GM19467 (cell line): Measurements from ENCODE around the gene TWIST1.

Experiments used
- ATAC-seq: cut with Tn5 transposase; IDR thresholded peaks from one replicate; pipeline ENCODE4 v1.9.1; 2021; ENCODE audit warnings: mild to moderate bottlenecking, moderate library complexity; ENCODE audit not compliant: unreplicated experiment

Gene TWIST1

GRCh38 chr7:19113855-19114550, 3.4 kb downstream of the TWIST1 start:
- ATAC-seq, result no peak

- ATAC-seq, result no peak
These were observed 4.5 kb downstream of the TWIST1 start for GRCh38 chr7:19113002-19113350.

GRCh38 chr7:19112274-19113001, 5.0 kb downstream of the TWIST1 start:
- ATAC-seq, result no peak

- no peak for ATAC-seq
These were observed 5.8 kb downstream of the TWIST1 start for GRCh38 chr7:19111474-19112273.

- no peak for ATAC-seq
These were observed 6.7 kb downstream of the TWIST1 start for GRCh38 chr7:19110776-19111175.

- ATAC-seq, result no peak
These were observed 7.3 kb downstream of the TWIST1 start for GRCh38 chr7:19110026-19110730.

- ATAC-seq, result no peak
These were observed 8.2 kb downstream of the TWIST1 start for GRCh38 chr7:19109000-19109946.

GRCh38 chr7:19107356-19108146, 9.9 kb downstream of the TWIST1 start:
- no peak for ATAC-seq

GRCh38 chr7:19107081-19107355, 10.4 kb downstream of the TWIST1 start:
- no peak for ATAC-seq

- no peak for ATAC-seq
These were observed 11.0 kb downstream of the TWIST1 start for GRCh38 chr7:19106241-19107080.

GRCh38 chr7:19105546-19105945, 11.9 kb downstream of the TWIST1 start:
- no peak for ATAC-seq

GRCh38 chr7:19104811-19105210, 12.6 kb downstream of the TWIST1 start:
- no peak for ATAC-seq

- ATAC-seq, result no peak
These were observed 14.6 kb downstream of the TWIST1 start for GRCh38 chr7:19102884-19103283.

GRCh38 chr7:19101909-19102308, 15.5 kb downstream of the TWIST1 start:
- no peak for ATAC-seq

- no peak for ATAC-seq
These were observed 16.0 kb downstream of the TWIST1 start for GRCh38 chr7:19101472-19101871.

GRCh38 chr7:19099924-19100323, 17.5 kb downstream of the TWIST1 start:
- ATAC-seq, result no peak

- ATAC-seq, result no peak
These were observed 18.2 kb downstream of the TWIST1 start for GRCh38 chr7:19099194-19099593.

- ATAC-seq, result no peak
These were observed 18.9 kb downstream of the TWIST1 start for GRCh38 chr7:19098510-19098909.
